Ramos (cell line): ENCODE measurements around the gene SLC22A16.
"Not testable (repeated sequence)": the region's sequence is repeated elsewhere in the genome, so short reads cannot be mapped to it uniquely, and the experiment has no call there.

ENCODE experiments used
- in situ Hi-C: fragments of 300-500 bp; cut with MboI; formaldehyde crosslinking; loops from one replicate; pipeline ENCODE4 v1.14.3; 2022; ENCODE audit warnings: low sequenced_read_pairs; ENCODE audit not compliant: unreplicated experiment

The SLC22A16 gene

DNA sequence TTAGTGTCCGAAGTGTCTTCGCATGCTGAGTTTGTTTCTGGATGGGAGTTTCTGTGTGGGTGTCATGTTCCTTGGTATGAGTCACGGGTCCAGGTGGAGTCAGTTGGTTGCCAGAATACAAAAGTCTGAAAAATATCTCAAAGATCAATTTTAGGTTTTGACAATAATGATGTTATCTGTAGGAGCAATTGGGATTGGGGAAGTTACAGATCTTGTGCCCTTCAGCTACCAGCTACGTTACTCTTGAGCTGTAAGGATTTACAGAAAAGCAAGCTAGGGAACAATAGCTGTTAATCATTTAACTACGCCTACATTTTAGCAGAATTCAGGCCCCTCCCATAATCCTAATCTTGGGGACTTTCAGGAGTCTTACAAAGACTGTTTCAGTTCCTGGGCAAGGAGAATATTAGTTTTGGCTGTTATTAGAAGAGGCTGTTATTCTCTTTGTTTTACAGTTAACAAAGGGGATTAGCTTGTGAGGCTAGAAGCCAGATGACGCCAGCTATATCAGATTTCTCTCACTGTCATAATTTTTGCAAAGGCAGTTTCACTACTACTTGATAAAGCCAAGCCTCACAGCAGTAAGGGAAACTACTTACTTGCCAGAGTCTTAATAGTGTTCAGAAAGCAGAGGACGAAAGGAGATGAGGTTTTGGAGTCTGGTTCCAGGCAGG is 15.4 kb upstream of the SLC22A16 start:
- in situ Hi-C loops: no loop called here

DNA sequence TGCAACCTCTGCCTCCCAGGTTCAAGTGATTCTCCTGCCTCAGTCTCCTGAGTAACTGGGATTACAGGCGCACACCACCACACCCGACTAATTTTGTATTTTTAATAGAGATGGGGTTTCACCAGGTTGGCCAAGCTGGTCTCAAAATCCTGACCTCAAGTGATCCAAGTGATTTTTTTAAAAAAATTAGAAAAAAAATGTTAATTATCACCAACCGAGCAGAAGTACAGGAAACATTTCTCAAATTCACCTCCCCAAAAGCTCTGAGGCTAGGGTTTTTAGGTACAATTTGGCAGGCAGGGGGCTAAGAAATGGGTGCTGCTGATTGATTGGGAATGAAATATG is 14.9 kb upstream of the SLC22A16 start:
- in situ Hi-C loops: no loop called here

DNA sequence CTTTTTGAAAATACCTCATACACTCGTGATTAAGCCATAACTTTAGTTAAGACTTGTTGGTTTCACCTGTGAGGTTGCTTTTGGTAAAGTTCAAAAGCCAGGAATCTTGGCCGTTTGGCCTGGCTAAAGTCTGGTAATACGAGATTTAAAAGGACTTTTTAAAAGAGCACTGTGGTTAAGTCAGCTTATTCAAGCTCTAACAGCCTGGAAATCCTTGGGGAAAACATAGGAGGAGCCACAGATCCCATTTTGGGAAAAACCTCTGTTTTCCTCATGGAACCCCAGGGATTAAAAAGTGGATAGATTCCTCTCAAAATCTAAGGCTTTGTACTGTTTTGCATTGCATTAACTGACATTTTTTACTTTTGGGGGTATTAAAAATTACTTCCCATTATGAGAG is 13.7 kb upstream of the SLC22A16 start:
- in situ Hi-C loops: no loop called here

DNA sequence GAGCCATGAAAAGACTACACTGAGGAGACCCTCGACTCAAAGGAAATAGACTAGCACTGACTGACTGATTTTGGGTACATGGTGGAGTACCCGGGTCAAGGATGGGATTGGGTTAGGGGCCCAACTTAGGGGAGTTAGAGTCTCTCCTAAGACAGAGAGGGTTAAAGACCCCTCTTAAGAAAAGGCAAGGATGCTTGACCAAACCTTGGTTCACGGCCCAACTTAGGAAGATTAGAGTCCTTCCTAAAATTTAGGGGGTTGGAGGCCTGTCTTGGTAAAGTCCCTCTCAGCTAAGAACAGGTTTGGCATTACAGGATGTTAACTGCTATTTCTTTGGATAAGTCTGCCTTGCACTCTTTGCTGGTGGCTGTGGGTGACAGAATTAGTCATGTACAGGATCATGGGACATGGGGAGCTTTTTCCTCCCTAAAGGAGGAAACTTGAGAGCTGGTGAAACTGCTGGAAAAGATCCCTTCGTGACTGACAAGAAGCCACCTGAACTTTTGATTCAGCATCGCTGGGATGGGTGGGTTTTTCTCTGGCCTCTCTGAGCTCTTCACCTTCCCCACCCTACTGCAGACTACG is 12.3 kb upstream of the SLC22A16 start:
- in situ Hi-C loops: no loop called here

DNA sequence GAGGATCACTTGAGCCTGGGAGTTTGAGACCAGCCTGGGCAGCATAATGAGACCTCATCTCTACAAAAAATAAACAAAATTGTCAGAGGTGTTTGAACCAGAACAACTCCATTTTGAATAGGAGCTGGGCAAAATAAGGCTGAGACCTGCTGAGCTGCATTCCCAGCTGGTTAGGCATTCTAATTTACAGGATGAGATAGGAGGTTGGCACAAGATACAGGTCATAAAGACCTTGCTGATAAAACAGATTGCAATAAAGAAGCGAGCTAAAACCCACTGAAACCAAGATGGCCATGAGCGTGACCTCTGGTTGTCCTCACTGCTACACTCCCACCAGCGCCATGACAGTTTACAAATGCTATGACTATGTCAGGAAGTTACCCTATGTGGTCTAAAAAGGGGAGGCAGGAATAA is 11.6 kb upstream of the SLC22A16 start:
- in situ Hi-C loops: not testable (repeated sequence)

DNA sequence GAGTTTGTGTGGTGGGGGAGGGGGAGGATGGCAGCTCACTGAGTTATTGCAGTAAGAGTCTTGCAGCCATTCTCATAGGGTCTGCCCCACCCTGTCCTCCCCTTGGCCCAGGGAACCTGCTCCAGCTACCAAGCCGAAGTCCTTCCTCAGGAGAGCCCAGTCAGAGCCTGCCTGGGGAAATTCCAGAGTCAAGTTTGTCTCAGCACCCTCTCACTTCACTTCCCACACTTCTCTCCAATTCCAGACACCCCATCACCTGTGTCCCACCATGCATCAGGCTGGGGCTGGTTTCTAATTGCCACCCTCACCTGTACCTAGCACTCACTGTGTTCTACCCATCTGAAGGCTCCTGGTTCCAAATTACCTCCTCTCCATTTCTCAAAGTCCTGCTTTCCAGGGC is 10.3 kb upstream of the SLC22A16 start:
- in situ Hi-C loops: no loop called here

DNA sequence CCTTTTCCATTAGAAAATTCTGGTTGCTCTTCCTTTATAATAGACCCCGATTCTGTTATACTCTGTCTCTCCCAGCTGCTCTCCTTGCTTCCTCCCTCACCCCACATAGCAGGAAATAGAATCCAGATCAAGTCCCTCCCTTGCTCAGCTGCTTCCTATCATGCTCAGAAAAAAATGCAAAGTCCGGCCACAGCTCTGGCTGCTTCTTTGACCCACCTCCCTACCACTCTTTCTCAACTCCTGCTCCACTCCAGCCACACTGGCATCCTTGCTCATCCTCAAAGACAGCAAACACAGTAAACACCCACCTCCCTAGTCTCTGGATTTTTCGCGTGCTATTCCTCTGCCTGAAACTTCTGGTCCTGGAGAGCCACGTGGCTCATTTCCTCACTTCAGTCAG is 9.1 kb upstream of the SLC22A16 start:
- in situ Hi-C loops: no loop called here

DNA sequence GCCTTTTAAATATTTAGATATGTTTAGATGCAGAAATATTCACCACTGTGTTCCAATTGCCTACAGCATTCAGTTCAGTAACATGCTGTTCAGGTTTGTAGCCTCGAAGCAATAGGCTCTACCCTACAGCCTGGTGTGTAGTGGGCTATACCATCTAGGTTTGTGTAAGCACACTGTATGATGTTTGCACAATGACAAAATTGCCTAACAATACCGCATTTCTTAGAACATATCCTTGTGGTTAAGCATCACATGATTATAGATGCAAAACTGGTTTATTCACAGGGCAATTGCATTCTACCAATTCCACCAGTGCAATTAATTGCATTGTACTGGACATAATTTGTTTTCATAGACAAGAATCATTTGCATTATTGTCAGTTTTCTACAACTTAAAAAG is 7.9 kb upstream of the SLC22A16 start:
- in situ Hi-C loops: no loop called here

DNA sequence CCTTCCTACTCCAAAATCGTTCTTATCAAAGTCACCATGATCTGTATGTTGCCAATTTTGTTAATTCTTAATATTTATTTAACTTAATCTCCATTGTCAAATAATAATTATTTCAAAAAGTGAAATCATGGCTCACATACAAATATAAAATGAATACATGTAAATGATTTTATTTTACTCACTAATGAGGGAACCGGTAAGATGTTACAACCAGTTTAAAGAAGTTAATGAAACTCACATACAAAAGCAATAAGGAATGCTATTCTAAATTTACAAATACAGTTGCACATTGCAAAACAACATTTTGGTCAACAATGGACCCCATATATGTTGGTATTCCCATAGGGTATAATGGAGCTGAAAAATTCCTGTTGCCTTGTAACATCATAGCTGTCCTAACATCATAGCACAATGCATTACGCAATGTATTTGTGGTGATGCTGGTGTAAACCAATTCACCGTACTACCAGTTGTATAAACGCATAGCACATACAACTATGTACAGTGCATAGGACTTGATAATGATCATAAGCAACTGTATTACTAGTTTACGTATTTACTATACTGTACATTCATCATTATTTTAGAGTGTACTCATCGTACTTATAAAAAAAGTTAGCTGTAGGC is 6.5 kb upstream of the SLC22A16 start:
- in situ Hi-C loops: no loop called here

DNA sequence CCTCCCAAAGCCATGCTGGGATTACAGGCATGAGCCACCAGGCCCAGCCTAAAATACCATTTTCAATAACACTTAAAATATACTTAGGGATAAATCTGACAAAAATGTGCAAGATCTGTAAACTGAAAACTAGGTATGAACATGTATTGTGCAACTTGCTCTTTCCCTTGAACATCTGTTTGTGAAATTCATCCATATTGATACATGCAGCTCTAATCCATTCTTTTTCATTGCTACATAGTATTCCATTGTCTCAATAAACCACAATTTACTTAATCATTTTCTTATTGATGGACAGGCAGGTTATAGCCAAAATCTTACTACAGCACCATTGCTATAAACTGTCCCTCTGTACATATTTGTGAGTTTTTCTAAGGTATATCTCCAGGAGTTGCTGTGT is 4.7 kb upstream of the SLC22A16 start:
- in situ Hi-C loops: no loop called here

DNA sequence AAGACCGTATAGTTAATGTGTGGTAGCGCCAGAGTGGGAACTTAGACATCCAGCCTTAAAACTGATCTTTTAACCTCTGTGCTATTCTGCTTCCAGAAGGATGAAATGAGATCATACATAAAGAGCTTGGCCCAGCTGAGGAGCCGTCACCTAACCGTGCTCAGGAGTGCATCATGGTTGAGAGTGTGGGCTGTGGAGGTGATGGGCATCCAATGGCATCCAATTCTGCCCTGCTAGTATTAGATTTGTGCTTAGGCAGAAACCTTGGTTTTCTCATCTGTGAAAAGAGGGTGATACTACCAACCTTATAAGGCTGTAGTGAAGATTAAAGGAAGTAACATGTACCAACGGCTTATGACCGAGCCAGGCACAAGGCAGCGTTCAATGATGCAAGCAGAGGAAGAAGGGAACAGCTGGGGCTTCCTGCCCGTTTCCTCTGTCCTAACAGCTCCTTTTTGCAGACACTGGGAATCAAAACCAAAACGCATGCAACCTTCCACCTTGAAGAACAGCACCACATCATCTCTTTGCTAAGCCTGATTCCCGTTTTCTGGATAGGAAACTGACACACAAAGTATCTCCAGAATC is 1.3 kb downstream of the SLC22A16 start:
- in situ Hi-C loops: no loop called here

DNA sequence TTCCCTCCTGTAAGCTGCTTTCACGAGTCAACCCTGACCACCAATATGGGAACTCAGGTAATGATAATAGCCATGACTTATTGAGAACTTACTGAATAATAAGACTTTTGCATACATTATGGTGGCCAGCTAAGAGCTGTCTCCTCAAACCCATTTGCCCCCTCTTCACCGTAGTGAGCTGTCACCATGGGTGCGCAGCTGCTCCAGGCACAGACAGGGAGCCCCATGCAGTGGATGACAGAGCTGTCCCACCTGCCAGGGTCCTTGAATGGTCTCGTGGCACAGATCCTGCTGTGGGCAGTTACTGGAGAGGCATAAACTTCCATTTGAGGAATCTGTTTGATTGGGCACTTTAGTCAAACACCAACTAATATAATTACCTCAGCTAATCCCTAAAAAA is 1.9 kb downstream of the SLC22A16 start:
- in situ Hi-C loops: no loop called here

DNA sequence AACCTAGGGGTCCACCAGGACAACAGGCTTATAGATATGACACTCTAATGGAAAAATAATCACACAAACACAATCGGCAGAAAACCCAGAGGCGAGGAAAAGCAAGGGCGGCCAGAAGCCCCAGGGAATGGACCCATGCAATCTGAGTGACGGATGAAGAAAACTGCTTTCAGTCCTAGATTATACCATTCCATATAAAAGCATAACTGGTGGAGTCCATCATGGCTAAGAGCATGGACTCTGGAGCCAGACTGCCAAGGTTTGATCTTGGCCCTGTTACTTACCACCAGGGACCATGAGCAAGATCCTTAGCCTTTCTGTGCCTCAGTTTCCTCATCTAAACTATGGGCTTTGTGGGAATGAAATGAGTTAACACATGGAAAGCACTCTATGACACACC is 3.7 kb downstream of the SLC22A16 start:
- in situ Hi-C loops: no loop called here

DNA sequence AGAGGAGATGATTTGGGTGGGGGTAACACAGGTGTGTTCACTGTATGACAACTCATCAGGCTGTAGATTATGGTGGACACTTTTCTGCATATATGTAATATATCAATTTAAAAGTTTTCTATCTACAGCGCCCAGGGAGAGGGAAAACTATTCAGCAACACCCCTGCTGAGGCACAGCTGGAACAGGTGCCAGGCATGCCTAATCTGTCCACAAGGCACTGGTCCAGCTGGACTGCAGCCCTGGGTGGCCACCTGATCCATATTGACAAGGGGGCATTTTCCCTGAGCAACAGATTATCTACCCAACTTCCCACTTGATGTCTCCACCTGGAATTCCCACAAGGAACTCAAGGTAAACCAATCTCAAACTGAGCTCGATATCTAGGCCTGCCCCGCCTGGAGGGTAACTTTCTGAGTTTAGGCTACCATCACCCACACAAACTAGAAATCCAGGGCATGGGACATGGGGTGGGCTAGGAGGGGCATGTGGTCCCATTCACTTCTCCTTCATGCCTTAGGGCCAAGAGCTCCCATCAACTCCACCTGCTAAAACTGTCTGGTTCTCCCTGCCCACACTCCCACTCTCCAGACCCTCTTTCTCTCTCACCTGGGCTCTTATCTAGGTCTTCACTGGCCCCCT is 4.6 kb downstream of the SLC22A16 start:
- in situ Hi-C loops: no loop called here

DNA sequence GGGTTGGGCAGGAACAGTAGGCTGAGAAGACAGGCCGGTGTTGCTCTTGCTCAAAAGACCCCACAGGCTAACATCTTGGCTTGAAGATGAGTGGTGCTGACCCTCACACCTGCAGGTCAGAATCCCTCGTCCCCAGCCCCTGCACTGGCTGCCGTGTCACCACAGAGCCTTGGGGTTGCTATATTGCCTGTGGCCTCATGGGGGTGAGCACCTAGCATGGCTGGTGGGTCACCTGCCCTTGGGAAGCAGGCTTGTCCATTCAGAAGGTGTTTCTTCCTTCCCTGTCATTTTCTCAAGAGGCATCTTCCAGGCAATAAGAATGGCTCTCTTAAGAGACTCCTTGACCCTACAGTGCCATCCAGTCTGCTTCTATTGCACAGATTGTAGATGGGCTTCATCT is 7.7 kb downstream of the SLC22A16 start:
- in situ Hi-C loops: no loop called here

DNA sequence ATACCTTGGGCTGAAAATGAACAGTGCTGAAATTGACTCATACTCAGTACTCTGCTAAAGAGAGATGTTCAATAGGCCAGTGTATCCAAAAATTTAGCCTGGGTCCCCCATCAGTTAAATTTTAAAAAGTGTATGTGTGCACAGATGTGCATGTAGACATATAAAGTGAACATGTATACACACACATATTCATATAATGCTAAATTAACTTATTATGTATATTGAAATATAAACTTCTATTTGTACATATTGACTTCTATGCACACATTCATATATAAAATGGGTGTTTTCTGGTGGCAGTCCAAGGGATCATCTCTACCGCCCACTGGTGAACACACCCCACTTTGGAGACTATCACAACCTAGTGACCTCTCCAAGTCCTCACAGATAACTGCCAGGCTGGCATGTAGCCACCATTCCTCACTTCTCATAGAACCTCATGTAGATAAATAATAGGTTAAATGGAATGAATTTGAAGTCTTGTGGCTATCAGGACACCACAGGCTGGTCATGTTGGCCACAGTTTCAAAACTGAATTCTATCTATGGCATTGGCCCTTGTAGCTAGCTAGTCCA is 8.8 kb downstream of the SLC22A16 start:
- in situ Hi-C loops: no loop called here

DNA sequence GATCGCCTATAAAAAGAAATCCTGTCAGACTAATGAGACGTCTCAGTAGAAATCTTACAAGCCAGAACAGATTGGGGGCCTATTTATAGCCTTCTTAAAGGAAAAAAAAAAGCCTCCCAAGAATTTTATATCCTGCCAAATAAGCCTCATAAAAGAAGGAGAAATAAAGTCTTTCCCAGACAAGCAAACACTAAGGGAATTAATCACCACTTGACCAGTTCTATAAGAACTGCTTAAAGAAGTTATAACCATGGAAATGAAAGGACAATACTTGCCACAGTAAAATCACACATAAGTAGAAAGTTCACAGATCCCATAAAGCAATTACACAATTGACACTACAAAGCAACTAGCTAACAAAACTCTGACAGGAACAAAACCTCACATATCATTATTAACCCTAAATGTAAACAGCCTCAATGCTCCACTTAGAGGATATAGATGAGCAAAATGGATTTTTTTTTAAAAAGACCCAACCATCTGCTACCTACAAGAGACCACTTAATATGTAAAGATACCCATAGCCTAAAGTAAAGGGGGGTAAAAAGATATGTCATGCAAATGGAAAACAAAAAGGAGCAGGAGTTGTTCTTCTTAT is 13.4 kb downstream of the SLC22A16 start:
- in situ Hi-C loops: no loop called here

DNA sequence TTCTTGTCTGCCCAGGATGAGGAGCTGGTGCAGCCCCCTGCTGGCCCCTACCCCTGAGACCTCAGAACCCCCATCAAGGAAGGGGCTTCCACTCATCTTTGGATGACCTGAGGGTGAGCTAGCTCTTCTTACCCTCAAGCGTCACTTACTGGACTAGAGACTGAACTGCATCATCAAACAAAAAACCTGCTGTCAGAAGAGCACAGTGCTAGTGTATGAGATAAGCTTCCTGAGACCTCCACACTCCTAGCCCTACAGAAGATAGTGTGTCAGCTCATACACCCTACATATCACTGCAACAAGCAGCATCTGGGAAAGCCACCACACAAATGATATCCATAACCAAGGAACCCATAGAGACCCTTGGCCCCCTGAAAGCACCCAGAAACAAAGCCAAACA is 15.0 kb downstream of the SLC22A16 start:
- in situ Hi-C loops: no loop called here

DNA sequence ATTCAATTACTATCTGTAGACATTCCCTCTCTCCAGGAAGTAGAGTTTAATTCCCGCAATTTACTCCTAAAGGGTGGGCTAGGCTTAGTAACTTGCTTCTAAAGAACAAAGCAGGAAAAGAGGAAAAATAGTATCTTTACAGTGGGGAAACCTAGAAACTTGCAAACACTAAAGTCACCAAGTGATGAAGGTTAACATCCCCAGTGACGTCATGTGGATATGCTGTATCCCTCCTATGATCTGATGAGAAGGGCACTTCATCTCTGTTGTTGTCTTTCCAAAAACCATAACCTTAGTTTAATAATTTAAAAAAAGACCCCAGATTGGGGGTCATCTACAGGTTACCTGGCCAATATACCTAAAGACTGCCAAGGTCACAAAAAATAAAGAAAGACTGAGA is 17.3 kb downstream of the SLC22A16 start:
- in situ Hi-C loops: no loop called here

DNA sequence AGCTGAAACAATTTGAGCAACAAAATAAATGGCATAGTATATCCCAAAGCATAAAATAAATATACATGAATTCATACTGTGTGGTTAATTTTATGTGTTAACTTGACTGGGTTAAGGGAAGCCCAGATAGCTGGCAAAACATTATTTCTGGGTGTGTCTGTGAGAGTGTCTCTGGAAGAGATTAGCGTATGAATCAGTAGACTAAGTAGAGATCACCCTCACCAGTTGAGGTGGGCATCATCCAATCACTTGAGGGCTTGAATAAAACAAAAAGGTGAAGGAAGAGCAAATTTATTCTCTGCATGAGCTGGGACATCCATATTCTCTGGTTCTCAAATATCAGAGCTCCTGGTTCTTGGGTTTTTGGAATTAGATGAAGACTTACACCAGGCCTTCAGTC is 17.9 kb downstream of the SLC22A16 start:
- in situ Hi-C loops: no loop called here
